ENCODE measurements around the gene MS4A10. TPM values are rescaled to one million over a fixed set of nuclear protein-coding genes. Genes with fewer than 3 reads are reported as not detected.

Gene MS4A10
- total and polyA plus RNA-seq, 2 experiments from 2014 or later, result 0.21 to 0.47 TPM

DNA sequence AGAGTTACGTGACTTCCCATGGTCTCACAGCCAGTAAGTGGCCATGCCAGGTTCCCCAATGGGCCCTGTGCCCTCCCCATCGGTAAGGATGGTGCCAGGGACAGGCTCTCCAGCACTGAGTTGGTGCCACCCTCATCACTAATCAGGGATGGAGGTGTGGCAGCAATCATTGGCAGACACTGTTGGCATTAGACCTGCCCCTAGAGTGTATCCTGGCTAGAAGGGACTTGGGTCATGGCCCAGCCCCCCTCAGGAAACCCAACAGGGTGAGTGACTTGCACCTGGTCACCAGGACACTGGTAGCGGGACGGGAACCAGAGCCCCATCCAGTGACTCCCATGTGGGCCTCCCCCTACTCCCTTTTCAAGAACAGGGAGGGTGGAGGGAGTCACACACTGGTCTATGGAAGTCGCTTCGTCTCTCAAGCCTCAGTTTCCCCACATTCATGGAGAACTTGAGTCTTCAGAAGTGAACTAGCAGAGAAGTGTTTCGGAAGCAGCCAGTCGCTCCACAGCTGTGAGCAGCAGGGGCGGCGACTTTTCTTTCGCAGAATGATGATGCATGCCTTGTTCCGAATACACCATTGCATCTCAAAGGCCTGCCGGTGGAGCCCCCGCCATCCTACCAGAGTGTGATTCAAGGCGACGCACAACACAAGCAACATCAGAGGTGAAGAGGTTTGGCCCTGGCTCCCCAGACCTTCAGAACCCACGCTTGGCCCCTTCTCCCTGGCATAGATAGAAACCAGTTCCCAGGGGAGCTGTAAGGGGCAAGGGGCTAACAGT lies 12.9 kb downstream of the MS4A10 start:
- Histone ChIP-seq H2AFZ (no peak overlapping the region), H3K9me2 (replicated peaks; ENCODE audit: insufficient read depth) (no peaks in the 10 kb centered on the region), H3K4me1 (ENCODE audit: insufficient read depth) (no peaks in the 10 kb centered on the region), H3K36me3 (replicated peaks; ENCODE audit: insufficient read depth, low read depth) (no peaks in the 10 kb centered on the region), H4K20me1 (ENCODE audit: insufficient read depth, poor library complexity, severe bottlenecking) (no peaks in the 10 kb centered on the region), H3K9me3 (ENCODE audit: low read depth) (no peaks in the 10 kb centered on the region), H3K79me2 (no peaks in the 10 kb centered on the region), H3K27ac (no peak overlapping the region), H3K27me3 (no peaks in the 10 kb centered on the region), H3K4me3 (no peak overlapping the region), H3K4me2 (no peak overlapping the region)
- DNase-seq (ENCODE audit: low spot score), result no peak
- 88% methylated on average over 17 of the region's 17 CpGs for WGBS (ENCODE audit: low lambda C conversion rate, missing lambda C conversion rate)
- TF ChIP-seq, protein P1, sequence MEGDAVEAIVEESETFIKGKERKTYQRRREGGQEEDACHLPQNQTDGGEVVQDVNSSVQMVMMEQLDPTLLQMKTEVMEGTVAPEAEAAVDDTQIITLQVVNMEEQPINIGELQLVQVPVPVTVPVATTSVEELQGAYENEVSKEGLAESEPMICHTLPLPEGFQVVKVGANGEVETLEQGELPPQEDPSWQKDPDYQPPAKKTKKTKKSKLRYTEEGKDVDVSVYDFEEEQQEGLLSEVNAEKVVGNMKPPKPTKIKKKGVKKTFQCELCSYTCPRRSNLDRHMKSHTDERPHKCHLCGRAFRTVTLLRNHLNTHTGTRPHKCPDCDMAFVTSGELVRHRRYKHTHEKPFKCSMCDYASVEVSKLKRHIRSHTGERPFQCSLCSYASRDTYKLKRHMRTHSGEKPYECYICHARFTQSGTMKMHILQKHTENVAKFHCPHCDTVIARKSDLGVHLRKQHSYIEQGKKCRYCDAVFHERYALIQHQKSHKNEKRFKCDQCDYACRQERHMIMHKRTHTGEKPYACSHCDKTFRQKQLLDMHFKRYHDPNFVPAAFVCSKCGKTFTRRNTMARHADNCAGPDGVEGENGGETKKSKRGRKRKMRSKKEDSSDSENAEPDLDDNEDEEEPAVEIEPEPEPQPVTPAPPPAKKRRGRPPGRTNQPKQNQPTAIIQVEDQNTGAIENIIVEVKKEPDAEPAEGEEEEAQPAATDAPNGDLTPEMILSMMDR (IDR thresholded peaks at IDR 0.05; ENCODE audit: poor library complexity), result no peak
- no peak for TF ChIP-seq EZH2phosphoT487 (IDR thresholded peaks at IDR 0.05; ENCODE audit: low read depth, severe bottlenecking, unreplicated experiment)
- no peak for TF ChIP-seq EZH2 (IDR thresholded peaks at IDR 0.05; ENCODE audit: borderline replicate concordance)

DNA sequence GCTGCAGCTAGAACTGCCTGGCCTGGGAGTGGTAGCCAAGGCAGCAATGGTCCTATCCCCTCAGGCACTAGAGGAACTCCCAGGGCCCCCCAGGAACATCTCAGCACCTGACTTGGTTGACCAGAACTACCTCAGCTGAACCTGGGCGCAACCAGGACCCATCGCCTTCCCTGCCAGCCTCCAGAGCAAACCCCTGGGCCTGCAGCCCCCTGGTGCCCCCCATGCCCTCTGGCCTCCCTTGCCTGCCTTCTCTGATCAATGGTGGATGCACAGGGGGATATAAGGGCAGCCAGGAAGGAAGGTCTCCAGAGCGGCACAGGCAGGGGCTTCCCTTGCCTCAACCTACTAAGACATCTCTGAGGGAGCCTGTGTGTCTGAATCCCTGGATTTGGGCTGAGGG lies 13.5 kb downstream of the MS4A10 start:
- no peaks in the 10 kb centered on the region for H3K9me2 ChIP-seq (replicated peaks; ENCODE audit: insufficient read depth)
- no peak for TF ChIP-seq EZH2 (IDR thresholded peaks at IDR 0.05; ENCODE audit: borderline replicate concordance)
- no peak for TF ChIP-seq EZH2phosphoT487 (IDR thresholded peaks at IDR 0.05; ENCODE audit: low read depth, severe bottlenecking, unreplicated experiment)
- TF ChIP-seq, protein P1 (IDR thresholded peaks at IDR 0.05; ENCODE audit: poor library complexity), result no peak
- no peaks in the 10 kb centered on the region for H3K36me3 ChIP-seq (replicated peaks; ENCODE audit: insufficient read depth, low read depth)
- no peak overlapping the region for H3K4me3 ChIP-seq
- DNase-seq (ENCODE audit: low spot score), result no peak
- no peaks in the 10 kb centered on the region for H4K20me1 ChIP-seq (ENCODE audit: insufficient read depth, poor library complexity, severe bottlenecking)
- H2AFZ ChIP-seq, result no peak overlapping the region
- H3K79me2 ChIP-seq, result no peaks in the 10 kb centered on the region
- H3K4me1 ChIP-seq (ENCODE audit: insufficient read depth), result no peaks in the 10 kb centered on the region
- H3K9me3 ChIP-seq (ENCODE audit: low read depth), result no peaks in the 10 kb centered on the region
- H3K27ac ChIP-seq, result no peak overlapping the region
- H3K27me3 ChIP-seq, result no peaks in the 10 kb centered on the region
- no peak overlapping the region for H3K4me2 ChIP-seq
- 93% methylated on average over 3 of the region's 3 CpGs for WGBS (ENCODE audit: low lambda C conversion rate, missing lambda C conversion rate)

DNA sequence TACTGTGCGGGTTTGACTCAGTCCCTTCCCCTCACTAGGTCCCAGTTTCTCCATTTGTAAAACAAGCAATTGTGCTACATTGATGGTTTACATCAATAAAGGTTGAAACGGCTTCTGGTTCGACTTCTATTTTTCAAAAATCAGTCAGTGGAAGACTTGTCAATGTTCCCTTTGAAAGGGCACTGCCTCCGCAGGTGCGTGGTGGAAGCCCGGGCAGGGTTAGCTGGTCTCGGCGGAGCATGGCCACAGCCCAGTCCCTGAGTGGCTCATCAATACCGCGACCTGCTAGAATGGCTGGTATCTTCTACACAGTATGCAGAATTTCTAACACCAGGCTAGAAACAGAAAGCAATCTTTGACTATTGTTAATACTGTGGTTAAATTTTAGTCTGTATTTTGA lies 16.1 kb downstream of the MS4A10 start:
- Histone ChIP-seq H3K79me2 (no peaks in the 10 kb centered on the region), H4K20me1 (ENCODE audit: insufficient read depth, poor library complexity, severe bottlenecking) (no peaks in the 10 kb centered on the region), H3K9me2 (replicated peaks; ENCODE audit: insufficient read depth) (no peaks in the 10 kb centered on the region), H3K9me3 (ENCODE audit: low read depth) (no peaks in the 10 kb centered on the region), H3K4me2 (no peak overlapping the region), H3K27ac (no peak overlapping the region), H2AFZ (no peak overlapping the region), H3K4me1 (ENCODE audit: insufficient read depth) (no peaks in the 10 kb centered on the region), H3K27me3 (no peaks in the 10 kb centered on the region), H3K36me3 (replicated peaks; ENCODE audit: insufficient read depth, low read depth) (no peaks in the 10 kb centered on the region), H3K4me3 (no peak overlapping the region)
- TF ChIP-seq, protein P1 (IDR thresholded peaks at IDR 0.05; ENCODE audit: poor library complexity), result no peak
- TF ChIP-seq EZH2phosphoT487 (IDR thresholded peaks at IDR 0.05; ENCODE audit: low read depth, severe bottlenecking, unreplicated experiment) (no peak), EZH2 (IDR thresholded peaks at IDR 0.05; ENCODE audit: borderline replicate concordance) (no peak)
- DNase-seq (ENCODE audit: low spot score), result no peak
- WGBS (ENCODE audit: low lambda C conversion rate, missing lambda C conversion rate), result 91% methylated on average over 10 of the region's 10 CpGs
